Measurements from ENCODE around the gene USP22. TPM values are rescaled to one million over a fixed set of nuclear protein-coding genes. Genes with fewer than 3 reads are reported as not detected.

Gene USP22
- total and polyA plus RNA-seq, 2 experiments from 2014 or later, result 68.9 to 296 TPM

- TF ChIP-seq, protein P1, sequence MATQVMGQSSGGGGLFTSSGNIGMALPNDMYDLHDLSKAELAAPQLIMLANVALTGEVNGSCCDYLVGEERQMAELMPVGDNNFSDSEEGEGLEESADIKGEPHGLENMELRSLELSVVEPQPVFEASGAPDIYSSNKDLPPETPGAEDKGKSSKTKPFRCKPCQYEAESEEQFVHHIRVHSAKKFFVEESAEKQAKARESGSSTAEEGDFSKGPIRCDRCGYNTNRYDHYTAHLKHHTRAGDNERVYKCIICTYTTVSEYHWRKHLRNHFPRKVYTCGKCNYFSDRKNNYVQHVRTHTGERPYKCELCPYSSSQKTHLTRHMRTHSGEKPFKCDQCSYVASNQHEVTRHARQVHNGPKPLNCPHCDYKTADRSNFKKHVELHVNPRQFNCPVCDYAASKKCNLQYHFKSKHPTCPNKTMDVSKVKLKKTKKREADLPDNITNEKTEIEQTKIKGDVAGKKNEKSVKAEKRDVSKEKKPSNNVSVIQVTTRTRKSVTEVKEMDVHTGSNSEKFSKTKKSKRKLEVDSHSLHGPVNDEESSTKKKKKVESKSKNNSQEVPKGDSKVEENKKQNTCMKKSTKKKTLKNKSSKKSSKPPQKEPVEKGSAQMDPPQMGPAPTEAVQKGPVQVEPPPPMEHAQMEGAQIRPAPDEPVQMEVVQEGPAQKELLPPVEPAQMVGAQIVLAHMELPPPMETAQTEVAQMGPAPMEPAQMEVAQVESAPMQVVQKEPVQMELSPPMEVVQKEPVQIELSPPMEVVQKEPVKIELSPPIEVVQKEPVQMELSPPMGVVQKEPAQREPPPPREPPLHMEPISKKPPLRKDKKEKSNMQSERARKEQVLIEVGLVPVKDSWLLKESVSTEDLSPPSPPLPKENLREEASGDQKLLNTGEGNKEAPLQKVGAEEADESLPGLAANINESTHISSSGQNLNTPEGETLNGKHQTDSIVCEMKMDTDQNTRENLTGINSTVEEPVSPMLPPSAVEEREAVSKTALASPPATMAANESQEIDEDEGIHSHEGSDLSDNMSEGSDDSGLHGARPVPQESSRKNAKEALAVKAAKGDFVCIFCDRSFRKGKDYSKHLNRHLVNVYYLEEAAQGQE (IDR thresholded peaks at IDR 0.05; ENCODE audit: unreplicated experiment), result no peak
- TF ChIP-seq, protein P2, sequence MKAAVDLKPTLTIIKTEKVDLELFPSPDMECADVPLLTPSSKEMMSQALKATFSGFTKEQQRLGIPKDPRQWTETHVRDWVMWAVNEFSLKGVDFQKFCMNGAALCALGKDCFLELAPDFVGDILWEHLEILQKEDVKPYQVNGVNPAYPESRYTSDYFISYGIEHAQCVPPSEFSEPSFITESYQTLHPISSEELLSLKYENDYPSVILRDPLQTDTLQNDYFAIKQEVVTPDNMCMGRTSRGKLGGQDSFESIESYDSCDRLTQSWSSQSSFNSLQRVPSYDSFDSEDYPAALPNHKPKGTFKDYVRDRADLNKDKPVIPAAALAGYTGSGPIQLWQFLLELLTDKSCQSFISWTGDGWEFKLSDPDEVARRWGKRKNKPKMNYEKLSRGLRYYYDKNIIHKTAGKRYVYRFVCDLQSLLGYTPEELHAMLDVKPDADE (IDR thresholded peaks at IDR 0.05), result no peak
- TF ChIP-seq JUNB (IDR thresholded peaks at IDR 0.05; ENCODE audit: unreplicated experiment), result no peak
Observed at GRCh38 chr17:21075739-21076085, 32.9 kb upstream of the USP22 start (continued).

- Mint-ChIP-seq H3K4me3 (no peak overlapping the region), H3K4me1 (peaks cover 16% of the 10 kb centered on the region), H3K27me3 (ENCODE audit: insufficient read depth, low read depth, poor library complexity) (peaks cover 10% of the 10 kb centered on the region), H3K36me3 (ENCODE audit: low read depth) (peaks cover 3% of the 10 kb centered on the region; the same call in 1 of the 3 replicates), H3K27ac (no peak overlapping the region), H3K9me3 (no peaks in the 10 kb centered on the region; the same call in 2 of the 3 replicates)
- Histone ChIP-seq H3F3A (replicated peaks; ENCODE audit: low read depth) (no peaks in the 10 kb centered on the region), H3K27me3 (ENCODE audit: insufficient read depth) (no peaks in the 10 kb centered on the region), H4K20me1 (replicated peaks; ENCODE audit: insufficient read depth) (no peaks in the 10 kb centered on the region), H3K36me3 (ENCODE audit: insufficient read depth) (no peaks in the 10 kb centered on the region), H3K79me2 (replicated peaks; ENCODE audit: insufficient read depth) (no peaks in the 10 kb centered on the region), H3K4me2 (no peak overlapping the region), H3K4me1 (ENCODE audit: insufficient read depth) (no peaks in the 10 kb centered on the region), H3K27ac (ENCODE audit: low read depth) (no peak overlapping the region), H3K4me3 (no peak overlapping the region), H2AFZ (peak overlapping the region; percentile 81), H3K9me2 (ENCODE audit: insufficient read depth) (0 out of 2 replicates have a peak, but pooled peaks cover 4% of the 10 kb centered on the region)
- peak; percentile 80 for ATAC-seq
- no peak for DNase-seq (ENCODE audit: low spot score)
- TF ChIP-seq ZNF462 (CRISPR knock-in tag; IDR thresholded peaks at IDR 0.05) (no peak), CREB1 (CRISPR knock-in tag; IDR thresholded peaks at IDR 0.05; ENCODE audit: low read depth) (no peak), ZNF114 (CRISPR knock-in tag; IDR thresholded peaks at IDR 0.05) (no peak), NANOG (IDR thresholded peaks at IDR 0.05; ENCODE audit: borderline replicate concordance) (no peak), JUNB (IDR thresholded peaks at IDR 0.05; ENCODE audit: unreplicated experiment) (no peak), POLR2AphosphoS5 (IDR thresholded peaks at IDR 0.05; ENCODE audit: low read depth) (no peak), ZNF331 (CRISPR knock-in tag; IDR thresholded peaks at IDR 0.05; ENCODE audit: low read depth) (no peak)
- TF ChIP-seq, protein P2 (IDR thresholded peaks at IDR 0.05), result no peak
- TF ChIP-seq, protein P1 (IDR thresholded peaks at IDR 0.05; ENCODE audit: unreplicated experiment), result no peak
Observed at GRCh38 chr17:21072745-21073197, 30.0 kb upstream of the USP22 start.

All from GM23338 (cell line).